Urinary bladder (tissue), 4 donors: Measurements from ENCODE around the gene CLCN2. TPM values are rescaled to one million over a fixed set of nuclear protein-coding genes. Genes with fewer than 3 reads are reported as not detected.
A peak's percentile ranks its signal among the peaks of the same experiment; 100 is the strongest.

ENCODE experiments used
- DNase-seq: peaks from one replicate; pipeline ENCODE4 v3.0.0-alpha.2; 2015; ENCODE audit errors: extremely low spot score
- H3K27ac ChIP-seq: one replicate; pipeline ENCODE4 v1.5.1; 2013; ENCODE audit warnings: low read depth, mild to moderate bottlenecking, moderate library complexity
- H3K36me3 ChIP-seq: one replicate; pipeline ENCODE4 v1.6.1; 2013; ENCODE audit warnings: mild to moderate bottlenecking, moderate library complexity; ENCODE audit not compliant: insufficient read depth
- H3K4me1 ChIP-seq: one replicate; pipeline ENCODE4 v1.6.1; 2013; ENCODE audit warnings: mild to moderate bottlenecking, moderate library complexity; ENCODE audit not compliant: insufficient read depth
- H3K4me3 ChIP-seq: one replicate; pipeline ENCODE4 v1.5.1; 2013; ENCODE audit warnings: low read depth, low read length
- WGBS: extraction: QIAGEN DNeasy Blood & Tissue Kit; methylation state at CpG from one replicate; pipeline ENCODE4 v1.1.7; 2013; 5-methylcytosine and 5-hydroxymethylcytosine counted together
- polyA plus RNA-seq: library from polyadenylated mRNA; stranded (reverse); fragments of 200-250 nt; gene quantifications from one replicate; pipeline ENCODE4 v1.2.3, GENCODE V29; 2013
- small RNA-seq: library from RNA; depleted of rRNA; stranded (forward); fragments of <200 nt; gene quantifications from one replicate; pipeline ENCODE3, GENCODE V24; 2014
- total RNA-seq: library from RNA; depleted of rRNA; stranded (reverse); fragments of >200 nt; gene quantifications from one replicate; pipeline ENCODE4 v1.2.3, GENCODE V29; 2014
- donor health status: healthy with polysubstance abuse.
- donor health status: healthy.

CLCN2 gene
- total and polyA plus RNA-seq, 2 donors = 4.7 to 4.8 TPM

GRCh38 chr3:184308744-184309143 is 52.7 kb downstream of the CLCN2 start:
- DNase-seq = no peak
- WGBS = 71% methylated on average over 7 of the region's 7 CpGs
- peaks cover 5% of the 10 kb centered on the region for H3K36me3 ChIP-seq
- H3K27ac ChIP-seq = no peak overlapping the region
- H3K4me1 ChIP-seq = peaks cover under 1% of the 10 kb centered on the region
- H3K4me3 ChIP-seq = no peak overlapping the region

GRCh38 chr3:184307915-184308314 is 53.5 kb downstream of the CLCN2 start:
- no peak overlapping the region for H3K27ac ChIP-seq
- DNase-seq = no peak
- H3K4me1 ChIP-seq = peaks cover 1% of the 10 kb centered on the region
- H3K4me3 ChIP-seq = no peak overlapping the region
- WGBS = 95% methylated on average over 9 of the region's 9 CpGs
- H3K36me3 ChIP-seq = peaks cover 5% of the 10 kb centered on the region

DNA sequence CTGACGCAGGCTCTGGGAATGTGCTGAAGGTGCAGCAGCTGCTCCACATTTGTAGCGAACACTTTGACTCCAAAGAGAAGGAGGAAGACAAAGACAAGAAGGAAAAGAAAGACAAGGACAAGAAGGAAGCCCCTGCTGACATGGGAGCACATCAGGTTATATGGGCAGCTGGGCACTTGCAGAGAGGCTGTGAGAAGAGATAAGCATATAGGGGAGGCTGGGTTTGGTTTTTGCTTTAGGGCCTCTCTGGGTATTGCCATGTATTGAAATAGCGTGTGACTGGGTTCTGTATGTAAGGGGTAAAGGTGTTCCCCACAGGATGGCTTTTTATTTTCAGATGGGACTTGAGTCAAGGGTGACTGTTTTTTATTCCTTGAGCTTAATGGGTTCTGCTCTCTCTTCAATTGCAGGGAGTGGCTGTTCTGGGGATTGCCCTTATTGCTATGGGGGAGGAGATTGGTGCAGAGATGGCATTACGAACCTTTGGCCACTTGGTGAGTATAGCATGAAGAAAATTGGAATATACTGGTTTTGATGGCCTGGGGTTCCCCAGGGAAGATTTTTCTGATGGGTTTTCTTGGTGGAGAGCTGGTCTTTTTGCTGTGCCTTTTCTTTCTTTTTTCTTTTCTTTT is 54.9 kb downstream of the CLCN2 start:
- H3K27ac ChIP-seq = no peak overlapping the region
- H3K36me3 ChIP-seq = peaks cover 5% of the 10 kb centered on the region
- H3K4me1 ChIP-seq = peaks cover 1% of the 10 kb centered on the region
- no peak overlapping the region for H3K4me3 ChIP-seq
- WGBS = 89% methylated on average over 4 of the region's 4 CpGs
- DNase-seq = no peak

DNA sequence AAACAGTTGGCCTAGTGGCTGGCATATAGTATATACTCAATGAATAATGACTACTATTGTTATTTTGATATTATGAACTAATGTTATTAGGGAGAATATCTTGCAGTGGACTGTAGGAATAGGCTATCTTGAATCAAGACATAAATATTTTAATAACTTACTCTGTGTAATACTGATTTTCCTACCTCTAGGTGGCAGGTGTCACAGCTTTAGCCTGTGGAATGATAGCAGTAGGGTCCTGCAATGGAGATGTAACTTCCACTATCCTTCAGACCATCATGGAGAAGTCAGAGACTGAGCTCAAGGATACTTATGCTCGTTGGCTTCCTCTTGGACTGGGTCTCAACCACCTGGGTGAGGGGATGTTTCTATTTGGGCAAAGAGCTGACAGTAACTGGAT is 55.8 kb downstream of the CLCN2 start:
- WGBS = 70% methylated on average over 1 of the region's 1 CpG
- DNase-seq = no peak
- Histone ChIP-seq H3K4me1 (peaks cover 1% of the 10 kb centered on the region), H3K27ac (no peak overlapping the region), H3K36me3 (peaks cover 5% of the 10 kb centered on the region), H3K4me3 (no peak overlapping the region)

GRCh38 chr3:184300378-184300720 is 61.1 kb downstream of the CLCN2 start:
- Histone ChIP-seq H3K27ac (no peak overlapping the region), H3K4me1 (peaks cover 1% of the 10 kb centered on the region), H3K4me3 (no peak overlapping the region), H3K36me3 (no peaks in the 10 kb centered on the region)
- WGBS = 79% methylated on average over 3 of the region's 3 CpGs
- DNase-seq = no peak

DNA sequence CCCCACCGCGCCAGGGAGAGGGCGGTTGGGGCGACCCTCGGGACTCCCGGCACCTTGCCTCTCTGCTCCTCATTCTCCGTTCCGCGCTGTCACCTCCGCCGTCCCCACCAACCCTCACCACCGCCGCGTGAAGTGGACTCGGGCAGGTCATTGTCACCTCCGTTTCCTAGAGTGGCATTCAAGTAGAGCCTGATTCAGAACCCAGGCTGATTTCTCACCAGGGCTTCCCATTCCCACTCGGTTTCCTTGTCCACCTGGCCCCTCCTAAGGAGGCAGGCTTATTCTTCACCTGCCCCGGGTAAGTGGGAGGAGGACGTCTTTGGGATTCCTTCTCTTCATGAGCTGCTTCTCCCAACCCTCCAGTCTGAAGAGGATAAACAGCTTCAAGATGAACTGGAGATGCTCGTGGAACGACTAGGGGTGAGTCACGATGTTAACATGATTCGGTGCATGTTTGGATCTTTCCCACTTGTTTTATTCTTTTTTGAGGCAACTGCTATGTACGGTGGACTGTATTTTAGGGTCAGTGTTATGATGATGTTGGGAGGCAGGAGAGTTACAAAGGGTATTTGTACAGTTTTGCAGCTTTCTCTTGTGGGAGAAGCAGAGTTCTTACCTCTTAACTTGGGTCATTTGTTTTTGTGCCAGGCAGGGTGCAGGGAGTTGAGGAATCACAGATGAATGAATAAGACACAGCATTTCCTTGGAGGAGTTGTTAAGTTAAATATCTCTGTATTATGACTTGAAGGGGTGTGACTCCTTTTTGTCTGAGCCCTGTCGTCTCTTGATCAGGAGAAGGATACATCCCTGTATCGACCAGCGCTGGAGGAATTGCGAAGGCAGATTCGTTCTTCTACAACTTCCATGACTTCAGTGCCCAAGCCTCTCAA is 61.7 kb downstream of the CLCN2 start:
- Histone ChIP-seq H3K27ac (peak overlapping the region; percentile 28), H3K4me3 (peak overlapping the region; percentile 84), H3K36me3 (no peaks in the 10 kb centered on the region), H3K4me1 (peaks cover 1% of the 10 kb centered on the region)
- no peak for DNase-seq
- WGBS = 16% methylated on average over 29 of the region's 29 CpGs

GRCh38 chr3:184298759-184299487 is 62.5 kb downstream of the CLCN2 start, which contains the start of gene PSMD2:
Gene PSMD2 (plus strand): TSS chr3:184299241. CDS start chr3:184299267, 26 bp downstream.
- H3K36me3 ChIP-seq = no peaks in the 10 kb centered on the region

GRCh38 chr3:184296616-184297015 is 64.8 kb downstream of the CLCN2 start:
- Histone ChIP-seq H3K27ac (no peak overlapping the region), H3K4me3 (no peak overlapping the region), H3K4me1 (no peaks in the 10 kb centered on the region), H3K36me3 (no peaks in the 10 kb centered on the region)
- DNase-seq = no peak
- 74% methylated on average over 7 of the region's 7 CpGs for WGBS

More at GRCh38 chr3:184298759-184299487, 62.5 kb downstream of the CLCN2 start, which contains the start of gene PSMD2:
- peak within 1 kb of the TSS; percentile 28 for H3K27ac ChIP-seq
- H3K4me1 ChIP-seq = peaks cover 1% of the 10 kb centered on the region
- WGBS = under 1% methylated on average over 78 of the region's 78 CpGs
- DNase-seq = peak; percentile 89
- peak within 1 kb of the TSS; percentile 84 for H3K4me3 ChIP-seq

Small RNA genes within 50 kb of the gene (small RNA-seq; reads per million reads assigned to genes)
- 551 reads per million, percentile 98 among the genes with 10 or more reads in this experiment for gene SNORD66

Other genes with a start within 250 kb of the CLCN2 start
- 34.2 TPM for gene EIF2B5, start 226.2 kb downstream of the CLCN2 start, total RNA-seq
- 38.2 TPM for gene EIF2B5, start 226.2 kb downstream of the CLCN2 start, polyA plus RNA-seq
- gene DVL3, start 206.2 kb downstream of the CLCN2 start, total RNA-seq = 25.2 TPM
- gene DVL3, start 206.2 kb downstream of the CLCN2 start, polyA plus RNA-seq = 62.2 TPM
- gene AP2M1, start 186.8 kb downstream of the CLCN2 start, total RNA-seq = 195 TPM
- 466 TPM for gene AP2M1, start 186.8 kb downstream of the CLCN2 start, polyA plus RNA-seq
- 27.4 TPM for gene ABCF3, start 175.4 kb downstream of the CLCN2 start, total RNA-seq
- gene ABCF3, start 175.4 kb downstream of the CLCN2 start, polyA plus RNA-seq = 38.8 TPM
- gene VWA5B2, start 132.0 kb downstream of the CLCN2 start, total RNA-seq = 0.05 TPM
- 0.33 TPM for gene VWA5B2, start 132.0 kb downstream of the CLCN2 start, polyA plus RNA-seq
- gene ALG3, start 112.6 kb downstream of the CLCN2 start, total RNA-seq = 17.0 TPM
- gene ALG3, start 112.6 kb downstream of the CLCN2 start, polyA plus RNA-seq = 49.5 TPM
- gene EEF1AKMT4, start 111.9 kb downstream of the CLCN2 start, total RNA-seq = 1.7 TPM
- gene EEF1AKMT4, start 111.9 kb downstream of the CLCN2 start, polyA plus RNA-seq = 2.6 TPM
- gene CAMK2N2, start 100.1 kb downstream of the CLCN2 start, total RNA-seq = 0.26 TPM
- 0.29 TPM for gene CAMK2N2, start 100.1 kb downstream of the CLCN2 start, polyA plus RNA-seq
- not detected for gene ECE2, start 85.6 kb downstream of the CLCN2 start, total RNA-seq
- gene ECE2, start 85.6 kb downstream of the CLCN2 start, polyA plus RNA-seq = 0.49 TPM
- 121 TPM for gene PSMD2, start 62.4 kb downstream of the CLCN2 start, total RNA-seq
- gene PSMD2, start 62.4 kb downstream of the CLCN2 start, polyA plus RNA-seq = 205 TPM
- gene EIF4G1, start 47.0 kb downstream of the CLCN2 start, total RNA-seq = 117 TPM
- 224 TPM for gene EIF4G1, start 47.0 kb downstream of the CLCN2 start, polyA plus RNA-seq
- gene FAM131A, start 24.0 kb downstream of the CLCN2 start, total RNA-seq = 15.9 TPM
- gene FAM131A, start 24.0 kb downstream of the CLCN2 start, polyA plus RNA-seq = 31.0 TPM
- gene POLR2H, start 105 bp upstream of the CLCN2 start, total RNA-seq = 45.9 TPM
- 59.7 TPM for gene POLR2H, start 105 bp upstream of the CLCN2 start, polyA plus RNA-seq
- gene THPO, start 16.6 kb upstream of the CLCN2 start, total RNA-seq = 0.32 TPM
- 0.60 TPM for gene THPO, start 16.6 kb upstream of the CLCN2 start, polyA plus RNA-seq
- gene CHRD, start 18.4 kb upstream of the CLCN2 start, total RNA-seq = 9.1 TPM
- 11.5 TPM for gene CHRD, start 18.4 kb upstream of the CLCN2 start, polyA plus RNA-seq
- gene EPHB3, start 200.2 kb upstream of the CLCN2 start, total RNA-seq = 28.0 TPM
- gene EPHB3, start 200.2 kb upstream of the CLCN2 start, polyA plus RNA-seq = 5.1 TPM